Stimulated activated CD4-positive, alpha-beta T cell treated with anti-CD3 and anti-CD28 coated beads, TNF-alpha, amount 100 ng/mL, for 1 hour (primary cell): ENCODE measurements around the gene NAPB.

Experiments used
- DNase-seq, 3 donors: peaks; one replicate each; pipeline ENCODE4 v3.0.0-alpha.2; 2020; ENCODE audit warnings: low read depth in 3 of 3, low spot score in 1 of 3

The NAPB gene

DNA sequence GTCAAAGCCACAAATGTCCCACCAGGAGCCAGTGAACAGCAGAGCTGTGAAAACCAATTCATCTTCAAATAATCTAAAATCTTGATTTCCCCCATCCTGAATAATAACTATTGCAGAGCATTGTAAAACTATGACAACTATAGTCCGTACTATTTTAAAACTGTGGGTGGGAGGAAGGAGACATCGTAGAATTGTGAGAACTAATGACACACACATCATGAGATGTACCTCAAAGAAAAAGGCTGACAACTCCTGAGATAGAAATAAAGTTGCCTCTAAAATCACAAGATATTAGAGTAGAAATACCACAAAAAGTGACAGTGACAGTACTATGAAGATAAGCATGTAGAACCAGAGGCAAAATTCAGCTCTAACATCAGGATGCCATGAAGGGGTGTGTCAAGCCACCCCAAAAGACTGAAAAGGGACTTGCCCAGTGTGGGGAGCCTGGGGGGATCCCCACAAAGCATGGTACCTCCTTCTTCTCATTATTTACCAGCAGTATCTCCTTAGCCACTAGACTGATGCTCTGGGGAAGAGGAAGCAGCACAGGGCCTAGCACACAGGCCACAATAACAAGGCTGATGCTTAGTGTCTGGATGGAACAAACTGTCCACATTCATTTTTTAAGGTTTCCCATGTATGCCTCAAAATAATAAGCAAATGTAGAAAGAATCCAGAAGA lies 13.4 kb downstream of the NAPB start:
- no peak for DNase-seq

- no peak for DNase-seq
Observed at GRCh38 chr20:23406880-23407279, 14.4 kb downstream of the NAPB start.

- DNase-seq, result no peak
Observed at GRCh38 chr20:23404196-23404595, 17.1 kb downstream of the NAPB start.

GRCh38 chr20:23403751-23404150 lies 17.5 kb downstream of the NAPB start:
- DNase-seq, result no peak

- no peak for DNase-seq
Observed at GRCh38 chr20:23401051-23401450, 20.2 kb downstream of the NAPB start.

DNA sequence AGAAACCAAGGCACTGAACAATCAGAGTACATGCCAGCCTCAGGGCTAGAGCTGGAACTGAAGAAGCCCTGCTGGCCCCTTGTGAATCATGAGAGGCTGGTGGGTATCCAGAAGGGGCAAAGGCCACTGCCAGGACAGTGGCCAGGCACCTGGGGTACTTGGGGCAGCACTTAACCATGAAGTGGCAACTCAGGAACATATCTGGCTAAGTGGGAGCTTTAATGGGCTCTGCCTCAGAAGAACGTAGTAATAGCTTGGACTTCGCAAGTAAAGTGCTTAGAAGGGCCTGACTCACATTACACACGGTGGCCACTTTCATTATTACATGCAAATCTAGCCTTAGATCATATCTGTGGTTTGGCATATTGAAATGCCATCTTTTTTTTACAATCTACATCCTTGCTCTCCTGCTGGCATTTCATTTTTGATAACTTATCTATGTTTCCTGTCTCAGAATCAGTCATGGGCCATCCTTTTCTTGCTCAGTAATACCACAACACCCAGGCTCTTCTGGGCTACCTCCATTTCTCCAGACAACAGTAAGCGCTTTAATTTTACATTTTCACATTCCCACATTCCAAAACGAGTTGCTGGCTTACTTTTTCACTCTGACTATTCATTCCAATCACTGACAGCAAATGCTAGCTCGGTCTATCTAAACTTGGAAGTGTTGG lies 21.6 kb downstream of the NAPB start:
- DNase-seq, result no peak

- no peak for DNase-seq
Observed at GRCh38 chr20:23397961-23398360, 23.3 kb downstream of the NAPB start.

DNA sequence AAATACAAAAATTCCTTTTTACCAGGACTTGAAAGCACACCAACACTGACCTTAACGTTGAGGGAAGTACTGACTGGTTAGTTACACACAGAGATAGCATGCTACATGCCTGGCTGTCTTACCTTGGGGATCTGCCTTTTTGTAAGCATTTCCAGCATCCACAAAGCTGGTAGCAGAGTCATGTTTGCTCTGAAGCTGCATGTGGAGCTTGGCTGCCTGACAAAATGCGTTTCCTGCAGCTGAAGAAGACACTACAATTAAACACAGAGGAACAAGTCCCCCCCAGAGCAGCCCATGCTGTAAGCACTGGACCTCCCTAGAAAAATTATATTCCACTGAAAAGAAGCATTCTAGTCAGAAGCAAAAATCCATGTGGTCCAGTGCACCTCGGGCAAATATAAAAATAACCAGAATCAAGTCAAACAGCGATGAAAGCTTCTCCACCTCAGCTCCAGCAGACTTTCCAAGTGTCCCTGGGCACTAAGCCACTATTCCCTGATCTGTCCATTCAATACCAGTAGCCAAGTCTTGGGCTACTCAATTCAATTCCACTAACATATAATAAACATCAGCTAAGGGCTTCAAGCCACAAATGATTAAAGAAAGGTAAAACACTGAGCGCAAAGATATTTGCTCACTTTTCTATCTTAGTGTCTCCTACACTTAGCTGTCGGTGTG lies 24.2 kb downstream of the NAPB start:
- no peak for DNase-seq

DNA sequence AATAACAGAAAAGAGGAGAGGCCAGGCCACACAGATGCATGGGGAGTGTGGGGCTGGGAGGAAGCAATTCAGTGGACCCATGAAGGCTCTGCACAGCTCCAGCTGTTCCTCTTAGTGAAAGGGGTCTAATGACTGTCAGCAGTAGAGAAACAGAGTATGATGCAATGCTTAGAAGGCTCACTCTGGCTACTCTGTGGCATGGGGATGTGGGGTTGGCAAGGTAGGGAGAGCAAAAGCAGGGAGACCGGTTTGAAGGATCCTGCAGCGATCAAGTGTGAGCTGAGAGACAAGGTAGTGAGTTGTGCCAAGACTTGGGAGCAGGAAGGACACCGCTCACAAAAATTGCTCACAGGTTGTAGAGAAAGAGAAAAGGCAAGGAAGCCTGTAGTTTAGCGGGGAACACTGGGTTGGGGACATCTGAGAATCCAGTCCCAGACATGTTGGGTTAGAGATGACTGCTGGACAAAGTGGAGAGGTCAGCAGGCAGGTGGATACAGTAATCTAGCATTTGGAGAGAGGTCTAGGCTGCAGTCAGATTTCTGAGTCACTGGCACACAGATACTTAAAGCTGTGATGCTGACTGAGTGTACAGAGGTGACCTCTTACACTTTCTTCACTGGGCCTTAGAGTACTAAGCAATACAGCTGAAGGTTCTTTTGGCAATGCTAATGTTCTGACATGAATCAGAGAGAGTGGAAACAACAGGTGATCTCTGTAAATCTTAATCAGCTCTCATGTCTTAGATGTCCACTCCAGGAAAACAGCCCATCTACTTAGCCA lies 27.1 kb downstream of the NAPB start:
- no peak for DNase-seq

GRCh38 chr20:23391707-23392310 lies 29.5 kb downstream of the NAPB start:
- DNase-seq, result no peak

DNA sequence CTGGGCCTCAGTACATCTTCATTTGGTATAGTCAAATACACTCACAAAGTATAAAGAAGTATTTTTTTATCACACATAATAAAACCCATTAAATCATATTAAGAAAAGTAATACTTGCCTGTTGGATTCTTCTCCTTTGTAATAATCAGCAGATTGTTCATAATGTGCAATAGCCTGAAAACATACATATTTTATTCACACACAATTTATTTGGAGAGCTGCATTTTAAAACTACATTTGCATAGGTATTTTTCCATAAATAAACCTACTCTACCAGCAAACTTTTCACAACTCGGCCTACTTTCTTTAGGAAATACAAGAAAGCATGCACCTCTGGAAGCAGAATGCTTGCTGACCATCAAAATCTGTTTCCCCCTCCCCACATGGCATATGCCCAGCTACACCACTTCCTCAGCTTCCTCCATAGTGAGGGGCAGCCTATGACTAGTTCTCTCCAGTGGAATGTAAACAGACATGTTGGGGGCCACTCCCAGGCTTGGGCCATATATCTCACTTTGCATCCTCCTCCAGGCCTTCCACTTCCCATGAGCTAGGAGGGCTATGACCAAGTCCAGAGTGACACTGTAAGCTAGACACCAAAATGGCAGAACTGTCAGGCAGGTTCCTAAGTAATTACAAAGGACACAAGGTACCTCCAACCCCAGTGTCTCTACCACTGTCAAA lies 31.1 kb downstream of the NAPB start:
- DNase-seq, result no peak

- no peak for DNase-seq
Observed at GRCh38 chr20:23387118-23387443, 34.2 kb downstream of the NAPB start.

- no peak for DNase-seq
Observed at GRCh38 chr20:23386304-23387117, 34.8 kb downstream of the NAPB start.

DNA sequence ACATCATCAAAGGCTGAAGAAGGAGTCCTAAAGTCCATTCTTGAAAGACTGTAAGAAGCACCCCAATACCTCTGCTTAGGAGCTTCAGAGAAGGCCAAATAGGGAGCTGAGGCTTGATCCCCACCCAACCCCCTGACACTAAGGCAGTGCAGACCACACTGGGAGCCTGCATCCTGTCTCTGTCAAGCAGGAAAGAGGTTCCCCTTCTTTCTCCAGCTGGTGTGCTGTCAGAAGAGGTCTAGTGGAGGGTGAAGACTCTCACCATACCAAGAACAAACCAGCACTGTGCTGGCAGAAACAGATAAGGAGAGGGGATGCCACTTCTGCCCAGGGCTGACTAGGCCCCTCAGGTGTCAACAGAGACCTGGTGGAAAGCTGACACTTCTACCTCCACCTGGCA lies 39.4 kb downstream of the NAPB start:
- no peak for DNase-seq

- no peak for DNase-seq
Observed at GRCh38 chr20:23379772-23380171, 41.5 kb downstream of the NAPB start.

GRCh38 chr20:23375827-23376226 lies 45.5 kb downstream of the NAPB start:
- no peak for DNase-seq

GRCh38 chr20:23374441-23374840 lies 46.8 kb downstream of the NAPB start:
- no peak for DNase-seq

DNA sequence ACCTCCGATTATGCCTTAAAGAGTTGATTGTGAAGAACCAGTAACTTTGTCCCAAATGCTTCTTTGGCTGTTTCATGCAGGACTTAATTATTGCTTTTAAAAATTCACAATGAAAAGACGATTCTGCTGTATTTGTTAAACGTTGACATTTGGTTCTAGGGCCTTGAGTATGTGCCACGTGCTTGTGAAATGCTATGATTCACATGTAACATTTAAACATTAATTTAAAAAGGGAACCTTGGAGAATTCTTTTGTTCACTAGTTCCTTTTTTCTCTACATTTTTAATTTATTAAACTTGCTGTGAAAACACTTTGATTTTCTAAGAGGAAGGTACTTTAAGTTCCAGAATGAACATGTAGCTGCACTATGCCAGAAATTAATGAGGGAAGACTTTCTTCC lies 49.8 kb downstream of the NAPB start:
- DNase-seq, result no peak

GRCh38 chr20:23370873-23371272 lies 50.4 kb downstream of the NAPB start:
- DNase-seq, result no peak

DNA sequence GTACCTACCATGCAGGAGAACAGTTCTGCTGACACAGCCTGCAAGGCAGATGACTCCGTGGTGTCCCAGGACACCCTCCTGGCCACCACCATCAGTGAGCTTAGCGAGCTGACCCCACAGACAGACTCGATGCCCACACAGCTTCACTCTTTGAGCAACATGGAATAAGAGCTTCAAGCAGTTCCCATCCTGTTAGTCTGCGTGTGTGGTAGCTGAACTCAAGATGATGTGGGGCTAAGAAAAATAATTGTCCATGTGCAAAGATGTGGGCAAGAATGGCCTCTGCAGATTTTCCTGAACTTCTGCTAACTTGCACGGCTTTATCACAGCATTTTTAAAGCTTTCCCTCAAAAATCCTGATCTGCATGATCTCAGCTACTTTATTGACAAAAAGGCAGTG lies 51.0 kb downstream of the NAPB start:
- no peak for DNase-seq
